ENCODE measurements around the gene THSD4.

The THSD4 gene

DNA sequence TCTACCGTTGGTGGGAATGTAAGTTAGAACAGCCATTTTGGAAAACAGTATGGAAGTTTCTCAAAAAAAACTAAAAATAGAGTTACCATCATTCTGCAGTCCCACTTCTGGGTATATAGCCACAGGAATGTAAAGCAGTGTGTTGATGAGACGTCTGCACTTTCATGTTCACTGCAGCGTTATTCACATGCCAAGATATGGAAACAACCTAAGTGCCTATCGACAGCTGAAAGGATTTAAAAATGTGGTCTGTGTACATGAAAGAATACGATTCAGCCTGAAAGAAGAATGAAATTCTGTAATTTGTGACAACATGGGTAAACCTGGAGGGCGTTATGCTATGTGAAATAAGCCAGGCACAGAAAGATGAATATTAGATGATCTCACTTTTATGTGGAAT is 157.7 kb downstream of the THSD4 start:
- no peak for DNase-seq

DNA sequence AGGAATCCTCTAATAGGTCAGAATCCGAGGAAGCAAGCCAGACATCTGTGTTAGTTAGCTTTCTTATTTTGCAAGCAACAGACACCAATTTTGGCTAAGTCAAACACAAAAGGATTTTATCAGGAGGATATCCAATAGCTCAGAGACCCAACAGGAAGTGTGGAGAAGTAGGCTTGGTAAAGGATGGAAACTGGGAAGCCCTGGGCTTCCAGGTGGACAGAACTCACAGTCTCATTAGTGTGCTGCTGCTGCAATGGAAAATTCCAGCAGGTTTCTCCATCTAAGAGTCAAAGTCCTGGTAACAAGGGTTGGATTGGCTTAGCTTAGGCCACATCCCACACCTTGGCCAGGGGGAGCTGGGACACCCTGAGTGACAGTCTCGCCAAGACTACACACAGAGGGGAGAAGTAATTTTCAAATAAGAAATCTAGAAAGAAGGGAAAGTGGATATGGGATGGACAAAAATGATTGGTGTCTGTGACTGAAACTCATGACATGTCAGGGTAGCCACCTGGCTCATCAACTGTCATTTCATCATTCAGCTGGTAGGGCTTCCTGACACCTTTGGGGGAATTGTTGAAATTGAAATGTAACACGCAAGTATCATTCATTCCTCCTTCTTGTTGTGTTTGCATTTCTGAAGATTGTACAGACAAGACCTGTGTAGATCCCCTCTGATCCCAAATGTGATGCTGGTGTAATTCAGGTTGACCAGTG is 158.6 kb downstream of the THSD4 start:
- no peak for DNase-seq

DNA sequence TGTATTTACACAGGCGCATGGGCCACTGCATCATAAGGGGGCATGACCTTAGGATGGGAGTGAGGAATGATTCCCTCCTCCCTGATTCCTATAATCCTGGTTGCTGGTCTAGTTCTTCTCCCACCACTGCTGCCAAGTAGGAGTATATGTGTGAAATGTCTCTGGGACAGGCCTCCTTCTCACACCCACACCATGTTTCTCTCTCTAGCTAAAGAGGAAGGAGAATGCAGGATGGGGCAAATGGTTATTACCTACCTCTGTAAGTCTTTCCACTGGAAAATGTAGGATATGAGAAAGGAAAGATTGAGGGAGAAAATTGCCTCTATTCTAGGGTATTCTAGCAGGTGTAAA is 159.2 kb downstream of the THSD4 start:
- DNase-seq, result no peak

DNA sequence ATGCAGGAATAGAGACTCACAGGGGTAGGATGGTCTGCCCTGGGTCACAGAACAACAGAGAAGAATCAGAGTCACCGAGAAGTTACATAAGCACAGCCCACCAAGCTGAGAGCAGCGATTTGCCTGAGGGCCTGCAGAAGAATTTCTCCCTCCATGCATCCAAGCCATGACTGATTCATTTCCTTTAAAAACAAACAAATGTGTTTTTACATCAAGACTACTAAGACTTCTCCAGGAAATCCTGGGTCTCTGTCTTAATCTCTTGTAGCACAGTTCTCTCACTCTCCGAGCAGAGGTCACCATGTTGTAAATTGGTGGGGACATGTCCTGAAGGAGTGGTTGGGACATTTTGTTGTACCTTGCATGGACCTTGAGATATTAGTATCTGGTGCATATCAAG is 159.8 kb downstream of the THSD4 start:
- DNase-seq, result no peak

DNA sequence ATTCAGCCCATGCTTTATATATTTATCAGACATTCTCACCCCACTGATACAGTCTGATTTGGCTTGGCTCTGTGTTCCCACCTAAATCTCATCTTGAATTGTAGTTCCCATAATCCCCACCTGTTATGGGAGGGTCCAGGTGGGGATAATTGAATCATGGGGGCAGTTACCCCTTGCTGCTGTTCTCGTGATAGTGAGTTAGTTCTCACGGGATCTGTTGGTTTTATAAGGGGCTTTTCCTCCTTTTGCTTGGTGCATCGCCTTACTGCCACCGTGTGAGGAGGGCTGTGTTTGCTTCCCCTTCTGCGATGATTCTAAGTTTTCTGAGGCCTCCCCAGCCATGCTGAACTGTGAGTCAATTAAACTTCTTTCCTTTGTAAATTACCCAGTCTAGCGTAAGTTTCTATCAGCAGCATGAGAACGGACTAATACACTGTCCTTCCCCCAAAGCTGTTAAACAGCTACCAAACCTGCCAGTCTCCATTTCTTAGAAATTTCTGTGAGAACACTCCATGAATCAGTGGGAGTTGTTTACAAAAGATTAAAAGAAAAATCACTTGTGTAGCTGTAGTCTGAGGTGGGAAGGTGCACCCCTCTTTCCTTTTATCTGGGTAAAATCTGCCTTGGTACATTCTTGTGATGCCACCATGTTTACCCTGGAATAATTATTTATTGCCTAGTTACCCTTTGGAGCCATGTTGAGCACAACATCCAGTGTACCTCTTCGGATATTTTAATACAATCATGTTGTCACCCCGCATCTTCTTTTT is 160.5 kb downstream of the THSD4 start:
- no peak for DNase-seq

DNA sequence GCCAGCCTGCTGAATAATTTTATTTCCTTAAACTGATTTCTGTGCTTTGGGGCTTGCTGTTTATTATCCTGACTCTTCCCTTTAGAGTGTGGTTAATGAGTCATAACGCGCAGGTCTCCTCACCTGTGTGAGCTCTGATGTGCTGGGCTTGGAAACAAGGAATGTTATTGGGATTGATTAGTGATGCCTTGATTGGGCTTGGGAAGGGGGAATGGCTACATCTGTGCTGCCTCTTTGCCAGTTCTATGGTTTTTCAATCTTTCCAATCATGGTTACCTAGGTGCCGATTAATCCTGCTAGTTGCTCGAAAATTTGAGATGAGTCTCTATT is 161.0 kb downstream of the THSD4 start:
- no peak for DNase-seq

DNA sequence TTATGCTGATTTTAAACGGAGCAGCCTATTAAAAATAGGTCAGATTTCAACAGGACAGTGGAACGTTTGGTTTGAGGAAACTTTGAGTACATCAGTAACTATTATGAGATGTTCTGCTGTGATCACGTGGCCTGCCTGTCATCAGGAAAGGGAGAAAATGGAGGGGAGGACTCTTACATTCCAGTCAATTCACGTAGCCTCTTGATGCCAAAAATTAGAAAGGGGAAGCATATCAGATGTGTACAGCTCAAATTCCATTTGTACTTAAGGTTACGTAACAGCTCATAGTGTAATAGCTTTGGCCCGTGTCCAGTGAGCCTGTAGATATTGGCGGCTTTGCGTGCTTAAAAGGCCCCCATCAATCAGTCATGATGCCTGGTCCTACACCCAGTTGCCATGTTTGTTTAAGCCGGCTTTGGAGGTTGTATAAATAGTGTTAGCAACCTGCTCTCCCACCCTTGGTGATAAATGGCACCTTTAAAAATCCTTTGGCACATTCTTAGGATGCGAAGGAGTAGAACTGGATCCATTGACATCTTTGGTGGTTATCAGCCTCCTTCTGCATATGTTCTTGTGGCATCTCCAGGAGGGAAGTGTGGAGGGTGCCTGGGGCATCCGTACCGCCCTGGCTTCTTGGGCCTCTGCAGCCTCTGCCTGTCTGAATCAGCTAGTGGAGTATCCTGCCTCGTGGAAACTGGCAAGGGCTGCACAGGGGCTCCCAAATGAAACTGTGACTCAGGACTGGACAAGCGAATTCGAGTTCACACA is 163.9 kb downstream of the THSD4 start:
- DNase-seq, result no peak

DNA sequence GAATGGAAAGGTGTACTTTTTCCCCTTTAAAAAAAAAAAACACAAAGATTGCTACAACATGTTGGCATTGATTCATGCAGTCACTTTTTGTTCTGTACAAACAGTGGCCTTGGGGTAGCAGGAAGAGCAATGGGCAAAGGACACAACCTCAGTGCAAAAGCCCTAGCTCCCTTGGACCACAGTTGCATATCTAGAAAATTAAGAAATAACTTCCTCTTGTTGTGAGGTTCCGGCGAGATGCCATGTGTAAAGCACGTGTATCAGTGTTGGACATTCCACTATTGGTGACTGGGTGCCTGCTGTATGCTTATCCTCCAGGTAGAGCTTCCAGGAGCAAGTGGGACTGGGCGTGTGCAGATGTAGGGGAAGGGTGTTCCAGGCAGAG is 164.5 kb downstream of the THSD4 start:
- DNase-seq, result no peak

DNA sequence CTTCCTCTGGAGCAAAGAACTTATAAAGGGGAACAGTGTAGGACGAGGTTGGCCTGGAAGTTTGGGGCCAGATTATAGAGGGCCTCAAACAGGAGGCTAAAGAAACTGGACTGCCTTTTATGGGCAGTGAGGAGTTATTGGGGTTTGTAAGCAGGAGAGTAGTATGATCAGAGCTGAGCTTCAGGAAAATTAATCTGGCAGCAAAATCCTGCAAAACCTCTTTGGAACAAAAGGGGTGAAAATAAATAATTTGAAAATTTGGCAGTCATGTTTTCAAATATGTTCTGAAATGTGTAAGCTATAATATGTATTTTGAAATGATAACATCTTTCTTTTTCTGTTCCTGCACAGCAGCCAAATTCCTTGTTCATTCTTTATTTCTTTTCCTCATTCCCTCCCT is 164.9 kb downstream of the THSD4 start:
- DNase-seq, result no peak

DNA sequence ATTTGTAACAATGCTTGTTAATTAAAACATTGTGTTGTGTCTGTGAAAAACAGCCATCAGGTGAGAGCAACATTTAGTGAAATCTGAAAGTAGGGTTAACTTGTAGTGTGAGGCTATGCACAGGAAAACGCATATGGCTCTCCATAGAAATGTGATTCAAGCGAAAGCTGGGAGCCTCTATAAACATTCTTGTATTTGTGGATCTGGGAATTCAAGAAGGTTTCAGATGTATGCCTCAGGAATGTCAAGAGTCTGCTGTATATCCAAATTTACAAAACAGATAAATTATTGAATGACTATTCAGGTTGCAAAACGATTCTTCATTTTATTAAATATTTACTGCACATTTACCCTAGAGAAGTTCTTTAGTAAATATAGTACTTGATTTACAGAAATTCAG is 166.0 kb downstream of the THSD4 start:
- DNase-seq, result no peak

DNA sequence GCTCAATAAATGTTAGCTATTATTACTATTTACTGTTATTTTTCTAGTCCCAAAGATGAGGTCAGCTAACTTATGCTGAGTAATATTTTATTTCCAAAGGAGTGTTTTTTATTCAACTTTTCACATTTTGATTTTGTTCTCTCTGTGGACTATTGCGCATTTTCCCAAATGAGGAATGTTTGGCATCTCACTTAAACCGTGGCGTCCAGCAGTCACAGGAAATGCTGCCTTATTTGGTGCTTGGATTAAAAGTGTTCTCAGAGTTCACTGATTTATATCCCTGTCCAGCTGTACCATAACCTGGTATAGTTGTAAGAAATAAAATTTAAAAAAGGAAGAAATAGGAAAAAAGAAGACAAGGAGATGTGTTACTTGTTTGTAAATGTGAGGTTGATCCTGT is 166.8 kb downstream of the THSD4 start:
- no peak for DNase-seq

DNA sequence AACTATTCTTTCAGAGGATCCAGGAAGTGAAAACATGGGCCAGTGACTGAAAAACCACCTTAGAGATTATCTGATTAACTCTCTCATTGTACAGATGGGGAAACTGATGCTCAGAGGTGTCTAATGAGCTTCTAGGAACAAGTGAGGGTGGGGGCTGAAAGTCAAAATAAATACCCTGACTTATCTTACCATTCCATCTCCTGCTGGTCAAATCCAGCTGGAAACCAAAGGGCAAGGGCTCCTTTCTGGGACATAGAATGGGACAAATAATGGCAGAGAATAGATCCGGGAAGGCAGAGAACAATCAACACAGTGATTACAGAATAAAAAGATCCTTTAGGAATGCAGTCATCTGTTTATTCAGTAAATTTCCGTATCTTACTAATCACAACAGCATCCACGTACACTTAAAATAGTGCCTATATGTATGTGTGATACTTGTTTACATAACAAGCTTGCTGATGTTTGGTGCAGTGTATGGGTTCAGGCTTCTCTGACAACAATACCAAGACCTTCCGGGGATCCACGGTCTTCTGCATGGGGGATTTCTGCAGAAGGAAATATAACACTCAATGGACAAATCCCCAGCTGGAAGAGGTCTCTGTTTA is 173.2 kb downstream of the THSD4 start:
- DNase-seq, result no peak

DNA sequence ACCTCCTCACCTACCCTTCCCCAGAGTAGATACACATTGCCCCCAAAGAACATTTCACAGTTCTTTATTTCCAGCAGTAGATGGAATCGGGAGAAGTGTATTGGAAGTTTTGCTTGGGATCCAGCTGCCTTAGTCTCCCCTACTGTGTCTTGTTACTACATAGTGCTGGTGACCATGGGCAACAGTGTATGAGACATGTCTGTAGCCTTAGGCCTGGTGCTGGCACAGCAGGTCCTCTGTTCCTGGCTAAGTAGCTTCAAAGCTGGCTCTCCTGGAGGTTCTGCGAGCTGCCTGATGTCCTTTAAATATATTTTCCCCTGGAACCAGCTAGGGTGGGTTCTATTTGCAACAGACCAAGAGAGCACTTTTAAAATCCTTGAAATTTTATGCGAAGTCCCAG is 174.7 kb downstream of the THSD4 start:
- no peak for DNase-seq

DNA sequence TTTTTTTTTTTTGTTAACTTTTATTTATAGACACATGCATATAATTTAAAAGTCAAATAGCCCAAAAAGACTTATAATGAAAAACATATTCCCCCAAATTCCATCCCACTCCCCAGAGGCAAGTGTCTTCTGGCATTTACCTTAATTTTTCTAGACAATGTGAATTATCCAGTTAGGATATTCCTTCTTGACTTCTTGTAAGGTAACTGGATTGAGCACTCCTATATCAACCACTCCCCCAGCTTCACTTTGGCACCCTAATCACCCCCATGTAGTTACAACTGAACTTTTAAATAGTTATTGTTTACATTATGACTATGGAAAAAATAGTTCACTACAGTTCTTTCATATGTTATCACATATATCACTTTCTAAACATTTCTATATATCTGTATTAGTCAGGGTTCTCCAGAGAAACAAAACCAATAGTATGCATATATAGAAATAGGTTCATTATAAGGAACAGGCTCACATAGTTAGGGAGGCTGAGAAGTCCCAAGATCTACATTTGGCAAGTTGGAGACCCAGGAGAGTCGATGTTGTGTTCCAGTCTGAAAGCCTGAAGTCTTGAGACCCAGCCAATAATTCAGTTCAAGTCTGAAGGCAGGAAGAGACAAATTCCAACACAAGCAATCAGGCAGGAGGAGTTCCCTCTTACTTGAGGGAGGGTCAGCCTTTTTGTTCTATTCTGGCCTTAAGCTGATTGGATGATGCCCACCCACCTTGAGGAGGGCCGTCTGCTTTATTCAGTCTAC is 175.8 kb downstream of the THSD4 start:
- no peak for DNase-seq

DNA sequence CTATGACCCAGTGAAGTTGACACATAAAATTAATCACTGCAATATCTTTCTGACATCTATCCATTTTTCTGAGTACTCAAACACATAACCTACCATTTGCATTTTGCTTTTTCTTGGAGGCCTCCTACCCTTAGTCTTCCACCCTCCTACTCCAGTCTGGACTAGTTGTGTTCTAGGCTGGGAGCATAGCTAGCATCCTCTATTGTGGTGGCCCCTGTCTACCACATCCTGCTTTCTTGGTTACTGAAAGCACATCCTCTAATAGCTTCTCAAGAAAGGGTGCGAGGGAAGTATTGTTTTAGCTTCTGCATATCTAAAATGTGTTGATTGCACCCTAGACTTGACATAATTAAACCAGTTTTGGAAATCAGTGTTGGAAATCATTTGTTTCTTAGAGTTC is 176.5 kb downstream of the THSD4 start:
- DNase-seq, result no peak

DNA sequence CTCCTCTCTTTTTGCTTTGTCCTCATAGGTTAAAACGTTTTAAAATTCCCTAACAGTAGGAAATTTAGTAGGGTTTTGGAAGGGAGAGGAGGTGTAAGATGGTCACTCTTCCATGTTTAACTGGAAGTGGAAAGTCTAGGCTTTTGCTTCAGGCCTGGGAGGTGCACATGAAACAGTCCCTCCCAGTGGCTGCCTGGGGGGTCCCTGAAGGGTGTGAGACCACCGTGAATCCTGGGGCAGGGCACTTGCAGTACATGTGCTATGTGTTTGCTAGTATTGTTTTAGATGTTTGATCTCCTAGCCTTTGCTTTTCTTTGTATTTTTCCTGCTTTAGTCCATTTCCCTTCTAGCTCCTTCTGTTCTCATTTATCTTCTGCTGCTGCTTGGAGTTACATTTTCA is 178.5 kb downstream of the THSD4 start:
- DNase-seq, result no peak

DNA sequence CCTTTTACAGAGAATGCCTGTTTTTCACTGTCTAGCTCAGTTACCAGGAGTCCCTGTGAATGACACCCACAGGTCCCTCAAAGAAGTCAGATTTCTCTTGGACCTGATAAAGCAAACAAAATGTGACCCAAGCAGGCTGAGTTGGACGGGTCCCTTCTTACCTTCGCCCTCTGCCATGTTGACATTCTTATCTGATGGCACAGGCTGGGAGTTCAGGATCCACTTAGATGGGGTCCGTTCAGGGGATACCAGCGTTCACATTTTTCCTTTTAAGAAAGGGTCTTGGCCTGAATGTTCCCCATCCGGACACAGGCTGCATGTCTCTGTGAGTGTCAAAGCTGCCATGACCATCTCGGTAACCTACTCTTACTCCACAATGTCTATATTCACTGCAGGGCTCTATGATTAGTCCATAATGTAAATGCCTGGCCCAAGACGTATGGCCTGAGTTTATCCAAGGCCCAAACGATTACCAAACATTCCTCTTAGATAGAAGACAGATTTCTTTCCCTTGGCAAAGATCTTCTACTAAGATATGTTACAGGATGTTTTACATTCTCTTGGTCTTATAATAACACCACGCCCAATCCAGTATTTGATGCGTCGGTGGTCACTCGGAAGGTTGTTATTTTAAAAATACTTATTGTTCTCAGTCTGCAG is 179.1 kb downstream of the THSD4 start:
- DNase-seq, result no peak

DNA sequence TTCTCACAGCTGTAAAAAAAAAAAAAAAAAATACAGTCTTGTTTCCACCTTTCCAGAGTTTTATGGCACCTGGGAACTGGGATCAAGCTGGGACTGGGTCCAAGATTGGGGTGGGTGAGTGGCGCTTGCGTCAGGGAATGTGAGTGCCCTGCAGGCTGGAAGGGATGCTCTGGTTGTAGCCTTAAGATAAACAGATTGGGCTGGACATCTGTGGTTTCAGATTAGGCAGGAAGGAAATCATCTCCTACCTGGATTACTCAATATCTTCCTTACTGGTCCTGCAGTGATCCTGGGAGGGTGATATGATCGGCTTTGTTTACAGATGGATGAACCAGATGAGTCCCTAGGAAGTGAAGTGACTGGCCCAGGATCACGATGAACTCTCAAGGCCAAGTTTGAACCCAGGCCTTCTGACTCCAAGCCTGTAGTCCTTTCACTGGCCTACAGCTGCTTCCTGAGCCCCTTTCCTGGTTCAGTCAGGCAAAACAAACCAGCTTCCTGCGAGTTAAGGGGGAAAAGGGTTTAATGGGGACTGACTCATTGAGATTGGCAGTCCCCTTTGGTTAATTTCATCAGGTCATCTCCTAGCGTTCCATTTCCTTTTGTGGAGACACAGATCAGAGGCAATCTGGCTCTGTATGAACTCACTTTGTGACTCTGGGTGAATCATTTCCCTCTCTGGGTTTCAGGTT is 179.8 kb downstream of the THSD4 start:
- no peak for DNase-seq

DNA sequence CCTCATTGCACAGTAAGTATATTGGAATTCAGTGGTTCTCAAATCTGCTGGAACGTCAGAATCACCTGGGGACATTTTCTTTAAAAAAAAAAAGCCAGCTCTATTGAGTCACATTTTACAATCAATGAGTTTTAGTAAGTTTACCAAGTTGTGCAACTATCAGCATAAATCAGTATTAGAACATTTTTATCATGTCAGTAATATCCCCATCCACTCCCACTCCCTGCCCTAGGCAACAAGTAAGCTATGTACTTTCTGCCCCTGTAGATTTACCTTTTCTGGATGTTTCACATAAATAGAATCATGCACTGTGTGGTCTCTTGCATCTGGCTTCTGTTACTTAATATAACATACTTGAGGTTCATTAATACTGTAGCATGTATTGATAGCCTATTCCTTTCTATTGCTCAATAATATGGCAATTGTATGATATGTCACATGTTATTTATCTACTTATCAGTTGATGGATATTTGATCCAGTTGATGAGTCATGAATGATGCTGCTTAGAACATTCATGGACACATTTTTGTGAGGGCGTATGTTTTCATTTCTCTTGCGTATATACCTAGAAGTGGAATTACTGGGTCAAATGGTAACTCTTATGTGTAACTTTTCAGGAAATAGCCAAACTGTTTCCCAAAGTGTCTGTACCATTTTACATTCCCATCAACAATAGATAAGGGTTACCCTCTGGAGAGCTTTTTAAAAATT is 180.5 kb downstream of the THSD4 start:
- DNase-seq, result no peak

DNA sequence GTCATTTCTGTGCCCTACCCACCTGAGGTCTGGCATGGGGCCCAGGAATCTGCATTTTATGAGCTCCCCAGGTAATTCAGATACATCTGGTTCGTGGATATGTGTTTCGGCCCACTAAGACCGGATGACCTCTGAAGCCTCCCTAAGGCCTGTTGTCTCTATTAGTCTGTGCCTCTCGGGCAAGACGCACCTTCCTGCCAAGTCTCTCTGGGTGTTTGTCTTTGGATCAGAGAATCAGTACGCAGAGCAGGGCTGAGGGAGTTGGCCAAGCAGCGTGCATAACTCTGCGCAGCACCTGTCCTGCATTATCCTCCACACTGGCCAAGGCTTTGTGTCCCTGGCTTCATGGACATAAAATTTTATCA is 181.0 kb downstream of the THSD4 start:
- DNase-seq, result no peak

DNA sequence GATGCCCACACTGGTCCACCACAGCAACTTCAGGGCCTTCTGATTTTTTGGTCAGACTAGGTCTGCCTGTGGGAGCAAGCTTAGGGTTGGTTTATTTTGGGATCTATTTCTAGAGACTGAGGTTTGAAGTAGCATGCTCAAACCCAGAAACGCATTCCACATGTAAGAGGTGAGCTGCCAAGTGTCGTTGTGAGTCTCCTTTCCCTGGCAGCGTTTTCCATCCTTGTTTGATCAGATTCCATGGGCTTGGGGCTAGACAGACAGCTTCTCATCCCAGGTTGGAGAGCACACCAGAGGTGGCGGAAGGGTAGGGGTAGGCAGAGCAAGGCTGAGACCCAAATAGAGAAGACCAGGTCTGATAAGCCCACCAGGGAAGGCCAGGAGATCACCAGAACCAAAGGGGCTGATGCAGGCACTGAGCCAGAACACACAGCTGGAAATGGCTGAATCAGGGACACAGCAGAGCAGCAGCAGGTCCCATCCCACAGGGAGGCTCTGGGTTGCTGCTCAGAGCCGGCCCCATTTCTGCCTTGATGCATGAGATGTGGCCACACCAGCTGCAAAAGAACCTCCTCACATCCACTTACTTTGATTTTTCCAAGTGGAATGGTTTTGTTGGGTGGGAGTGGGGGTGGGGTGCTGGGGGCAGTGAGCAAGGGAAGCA is 186.8 kb downstream of the THSD4 start:
- DNase-seq, result no peak
